HepG2 (cell line): ENCODE data around the gene CCDC57. TPM values are rescaled to one million over a fixed set of nuclear protein-coding genes. Genes with fewer than 3 reads are reported as not detected.

Source experiments
- ARID4A ChIP-seq: sonication (generic); formaldehyde crosslinking; IDR thresholded peaks from 2 replicates; pipeline ENCODE4 v1.5.0; 2020; ENCODE audit warnings: mild to moderate bottlenecking, missing genetic modification reagents, borderline replicate concordance
- ARID5B ChIP-seq: IDR thresholded peaks from 2 replicates; pipeline ENCODE4 v1.4.0; 2020; ENCODE audit warnings: mild to moderate bottlenecking, missing genetic modification reagents
- DMAP1 ChIP-seq: IDR thresholded peaks from 2 replicates; pipeline ENCODE4 v1.6.1; 2016
- FOXC1 ChIP-seq: sonication (generic); formaldehyde crosslinking; IDR thresholded peaks from 2 replicates; pipeline ENCODE4 v1.8.0; 2022; ENCODE audit warnings: mild to moderate bottlenecking, missing genetic modification reagents, borderline replicate concordance
- HDAC6 ChIP-seq: fragments of 200-600 bp; sonication (generic); IDR thresholded peaks from 2 replicates; pipeline ENCODE4 v1.7.0; 2017; ENCODE audit warnings: mild to moderate bottlenecking, antibody characterized with exemption, low read length, low read depth
- HMGA1 ChIP-seq: sonication (generic); formaldehyde crosslinking; conservative IDR thresholded peaks from 2 replicates; pipeline ENCODE4 v1.4.0; 2020; ENCODE audit warnings: missing genetic modification reagents
- NFIC ChIP-seq: IDR thresholded peaks from 2 replicates; pipeline ENCODE4 v1.6.1; 2012; ENCODE audit warnings: mild to moderate bottlenecking, low read length, inconsistent platforms
- RBM39 ChIP-seq: fragments of 200-400 bp; formaldehyde crosslinking; IDR thresholded peaks from one replicate; pipeline ENCODE4 v1.6.1; 2018; ENCODE audit warnings: antibody characterized with exemption, mild to moderate bottlenecking, low read depth, low read length; ENCODE audit not compliant: poor library complexity, severe bottlenecking
- SALL1 ChIP-seq: sonication (generic); formaldehyde crosslinking; IDR thresholded peaks from 2 replicates; pipeline ENCODE4 v1.8.0; 2022; ENCODE audit warnings: mild to moderate bottlenecking, missing genetic modification reagents
- SMAD3 ChIP-seq: sonication (generic); formaldehyde crosslinking; IDR thresholded peaks from 2 replicates; pipeline ENCODE4 v1.4.0; 2020; ENCODE audit warnings: missing genetic modification reagents
- TP53 ChIP-seq: sonication (generic); formaldehyde crosslinking; conservative IDR thresholded peaks from 2 replicates; pipeline ENCODE4 v1.4.0; 2020; ENCODE audit warnings: missing genetic modification reagents
- ZBTB33 ChIP-seq: sonication (generic); formaldehyde crosslinking; IDR thresholded peaks from 2 replicates; pipeline ENCODE4 v1.4.0; 2020; ENCODE audit warnings: missing genetic modification reagents
- ZBTB7A ChIP-seq: sonication (generic); formaldehyde crosslinking; IDR thresholded peaks from 2 replicates; pipeline ENCODE4 v1.8.0; 2022; ENCODE audit warnings: mild to moderate bottlenecking, missing genetic modification reagents
- ZNF207 ChIP-seq: fragments of 450-650 bp; IDR thresholded peaks from 2 replicates; pipeline ENCODE4 v1.6.1; 2016; ENCODE audit warnings: antibody characterized with exemption, borderline replicate concordance
- ZNF740 ChIP-seq: sonication (generic); formaldehyde crosslinking; IDR thresholded peaks from 2 replicates; pipeline ENCODE4 v1.4.0; 2020; ENCODE audit warnings: missing genetic modification reagents
- ZNF770 ChIP-seq: sonication (generic); formaldehyde crosslinking; IDR thresholded peaks from 2 replicates; pipeline ENCODE4 v1.5.0; 2020; ENCODE audit warnings: mild to moderate bottlenecking, missing genetic modification reagents
- polyA plus RNA-seq, 8 experiments: library from polyadenylated mRNA; depleted of rRNA in 3 of 8; stranded (reverse) in 7 of 8; unstranded in 1 of 8; fragments of >200 nt; fragmentation: Illumina TruSeq in 4 of 8; extraction: Trizol in 4 of 8; gene quantifications; 2 replicates each; pipeline versions ENCODE4 v1.2.1 to v1.2.3, GENCODE V29; 2011 to 2016; ENCODE audit warnings: low read depth in 4 of 8, missing spikeins in 1 of 8, mixed read lengths in 1 of 8; ENCODE audit not compliant: insufficient read depth in 1 of 8
- total RNA-seq, 5 experiments: library from RNA; depleted of rRNA; stranded (reverse); fragments of >200 nt; fragmentation: Illumina TruSeq; extraction: Trizol; gene quantifications; 2 replicates each; pipeline ENCODE4 v1.2.3, GENCODE V29; 2016; ENCODE audit warnings: low read depth in 1 of 5

CCDC57 gene
- total and polyA plus RNA-seq, 2 of the 13 experiments (the other 11 are each of a cell fraction or from before 2014, with no cell fraction given) = 59.3 to 59.9 TPM

GRCh38 chr17:82231562-82232321 is 19.1 kb upstream of the CCDC57 start (continued):
- TF ChIP-seq ARID5B = peak; percentile 75
- TF ChIP-seq ZBTB33 (CRISPR knock-in tag) = peak; percentile 66
- TF ChIP-seq ZBTB7A = peak; percentile 99
- no peak for TF ChIP-seq HDAC6
- TF ChIP-seq DMAP1 (CRISPR knock-in tag) = peak; percentile 69
- peak; percentile 72 for TF ChIP-seq FOXC1 (CRISPR knock-in tag)
- peak; percentile 88 for TF ChIP-seq RBM39
- TF ChIP-seq ZNF770 (CRISPR knock-in tag) = peak; percentile 55; the same call in 1 of the 2 replicates
- peak; percentile 65; the same call in 1 of the 2 replicates for TF ChIP-seq SMAD3
- TF ChIP-seq ARID4A (CRISPR knock-in tag) = peak; percentile 94
- peak; percentile 23; the same call in 1 of the 2 replicates for TF ChIP-seq ZNF740 (CRISPR knock-in tag)
- no peak for TF ChIP-seq ZNF207
- TF ChIP-seq TP53 = no peak; the same call in 1 of the 2 replicates
- TF ChIP-seq NFIC = no peak; the same call in 1 of the 2 replicates
- TF ChIP-seq HMGA1 = no peak
- TF ChIP-seq SALL1 (CRISPR knock-in tag) = peak; percentile 76
